ENCODE data around the gene MYOC.

Gene MYOC

GRCh38 chr1:171597203-171597602, 55.3 kb downstream of the MYOC start:
- H3K14ac ChIP-seq (ENCODE audit: low read length in 2 of 2) = no peak overlapping the region
- no peak for DNase-seq
- H3K9me3 ChIP-seq (ENCODE audit: control insufficient read depth, low read length) = no peaks in the 10 kb centered on the region
- H3K4ac ChIP-seq (ENCODE audit: low read depth in 1 of 2, low read length in 2 of 2) = no peak overlapping the region
- H3K4me3 ChIP-seq (ENCODE audit: insufficient read depth in 1 of 2, low read depth in 1 of 2, low read length in 2 of 2) = no peak overlapping the region
- H3K23ac ChIP-seq (ENCODE audit: low read length in 2 of 2) = no peak overlapping the region
- peaks cover 3 to 40% of the 10 kb centered on the region in 2 experiments for H3K36me3 ChIP-seq (ENCODE audit: control insufficient read depth in 1 of 2, insufficient read depth in 2 of 2, low read depth in 1 of 2, low read length in 2 of 2)
- no peaks in the 10 kb centered on the region for H3K27me3 ChIP-seq (ENCODE audit: control insufficient read depth in 1 of 2, insufficient read depth in 1 of 2, low read length in 2 of 2)
- no peak overlapping the region for H4K91ac ChIP-seq (ENCODE audit: low read length)
- H3K4me2 ChIP-seq (ENCODE audit: low read length, poor library complexity, severe bottlenecking) = no peak overlapping the region
- H2BK120ac ChIP-seq (ENCODE audit: low read depth, low read length) = no peak overlapping the region
- no peak overlapping the region for H2AK5ac ChIP-seq (ENCODE audit: low read length, severe bottlenecking)
- no peak overlapping the region for H3K9ac ChIP-seq (ENCODE audit: low read length)
- no CpG with 5 or more reads among the region's 1 CpG for WGBS
- no peak overlapping the region for H3K27ac ChIP-seq (ENCODE audit: low read length, poor library complexity, severe bottlenecking)
- no peak overlapping the region for H2BK15ac ChIP-seq (ENCODE audit: low read depth, poor library complexity, severe bottlenecking)
- peaks cover 2% of the 10 kb centered on the region for H3K4me1 ChIP-seq (ENCODE audit: control insufficient read depth, insufficient read depth, low read depth, low read length)
- no peak overlapping the region for H3K18ac ChIP-seq (ENCODE audit: low read depth in 1 of 2, low read length in 2 of 2)
- no peak overlapping the region for H2BK12ac ChIP-seq (ENCODE audit: low read length in 2 of 2)
- H2BK5ac ChIP-seq (ENCODE audit: low read depth, low read length, poor library complexity, severe bottlenecking) = no peak overlapping the region
- no peak overlapping the region for H2AFZ ChIP-seq (ENCODE audit: low read depth, low read length)
- no peak overlapping the region for H4K8ac ChIP-seq (ENCODE audit: low read length)
- peaks cover 4% of the 10 kb centered on the region for H3K79me1 ChIP-seq (replicated peaks; ENCODE audit: low read length, poor library complexity, severe bottlenecking)

- peaks cover 4% of the 10 kb centered on the region for H3K79me1 ChIP-seq (replicated peaks; ENCODE audit: low read length, poor library complexity, severe bottlenecking)
- H2BK12ac ChIP-seq (ENCODE audit: low read length in 2 of 2) = no peak overlapping the region
- H3K4me2 ChIP-seq (ENCODE audit: low read length, poor library complexity, severe bottlenecking) = no peak overlapping the region
- no peak overlapping the region for H2AFZ ChIP-seq (ENCODE audit: low read depth, low read length)
- H2BK15ac ChIP-seq (ENCODE audit: low read depth, poor library complexity, severe bottlenecking) = no peak overlapping the region
- H4K8ac ChIP-seq (ENCODE audit: low read length) = no peak overlapping the region
- H3K4me3 ChIP-seq (ENCODE audit: insufficient read depth in 1 of 2, low read depth in 1 of 2, low read length in 2 of 2) = no peak overlapping the region
- peaks cover 2% of the 10 kb centered on the region for H3K4me1 ChIP-seq (ENCODE audit: control insufficient read depth, insufficient read depth, low read depth, low read length)
- no peak overlapping the region for H3K23ac ChIP-seq (ENCODE audit: low read length in 2 of 2)
- H3K27ac ChIP-seq (ENCODE audit: low read length, poor library complexity, severe bottlenecking) = no peak overlapping the region
- no peak overlapping the region for H3K9ac ChIP-seq (ENCODE audit: low read length)
- peaks cover 5 to 45% of the 10 kb centered on the region in 2 experiments for H3K36me3 ChIP-seq (ENCODE audit: control insufficient read depth in 1 of 2, insufficient read depth in 2 of 2, low read depth in 1 of 2, low read length in 2 of 2)
- H3K4ac ChIP-seq (ENCODE audit: low read depth in 1 of 2, low read length in 2 of 2) = no peak overlapping the region
- H2BK120ac ChIP-seq (ENCODE audit: low read depth, low read length) = no peak overlapping the region
- no peak overlapping the region for H3K14ac ChIP-seq (ENCODE audit: low read length in 2 of 2)
- H4K91ac ChIP-seq (ENCODE audit: low read length) = no peak overlapping the region
- H2BK5ac ChIP-seq (ENCODE audit: low read depth, low read length, poor library complexity, severe bottlenecking) = no peak overlapping the region
- DNase-seq = no peak
- no peaks in the 10 kb centered on the region for H3K27me3 ChIP-seq (ENCODE audit: control insufficient read depth in 1 of 2, insufficient read depth in 1 of 2, low read length in 2 of 2)
- H2AK5ac ChIP-seq (ENCODE audit: low read length, severe bottlenecking) = no peak overlapping the region
- H3K18ac ChIP-seq (ENCODE audit: low read depth in 1 of 2, low read length in 2 of 2) = no peak overlapping the region
- no peaks in the 10 kb centered on the region for H3K9me3 ChIP-seq (ENCODE audit: control insufficient read depth, low read length)
- 92% methylated on average over 1 of the region's 2 CpGs for WGBS
Measured at GRCh38 chr1:171596705-171597104, 55.8 kb downstream of the MYOC start.

DNA sequence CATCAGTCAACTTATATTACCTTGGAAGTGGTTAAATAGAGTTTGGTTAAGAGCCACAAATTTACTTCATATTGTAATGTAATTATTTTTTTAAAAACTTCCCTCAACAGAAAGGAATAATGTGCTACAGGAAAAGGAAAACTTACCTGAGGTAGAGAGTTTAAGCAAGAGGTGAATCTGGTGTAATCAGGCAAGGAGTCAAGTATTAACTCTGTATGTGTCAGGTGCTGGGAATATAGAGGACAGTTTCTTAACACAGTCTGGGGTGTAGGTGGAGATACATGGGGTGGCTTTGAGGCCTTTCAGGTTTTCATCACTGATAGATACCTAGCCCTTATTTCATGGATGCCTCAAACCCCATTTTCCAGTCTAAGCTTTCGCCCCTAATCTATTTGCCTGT, 56.4 kb downstream of the MYOC start:
- Histone ChIP-seq H2BK12ac (ENCODE audit: low read length in 2 of 2) (no peak overlapping the region), H2BK120ac (ENCODE audit: low read depth, low read length) (no peak overlapping the region), H2BK5ac (ENCODE audit: low read depth, low read length, poor library complexity, severe bottlenecking) (no peak overlapping the region), H3K23ac (ENCODE audit: low read length in 2 of 2) (no peak overlapping the region), H3K79me1 (replicated peaks; ENCODE audit: low read length, poor library complexity, severe bottlenecking) (peaks cover 7% of the 10 kb centered on the region), H3K36me3 (ENCODE audit: control insufficient read depth in 1 of 2, insufficient read depth in 2 of 2, low read depth in 1 of 2, low read length in 2 of 2) (peaks cover 8 to 50% of the 10 kb centered on the region in 2 experiments), H3K4me2 (ENCODE audit: low read length, poor library complexity, severe bottlenecking) (no peak overlapping the region), H3K27ac (ENCODE audit: low read length, poor library complexity, severe bottlenecking) (no peak overlapping the region), H3K4me3 (ENCODE audit: insufficient read depth in 1 of 2, low read depth in 1 of 2, low read length in 2 of 2) (no peak overlapping the region), H4K8ac (ENCODE audit: low read length) (no peak overlapping the region), H3K27me3 (ENCODE audit: control insufficient read depth in 1 of 2, insufficient read depth in 1 of 2, low read length in 2 of 2) (no peaks in the 10 kb centered on the region), H3K14ac (ENCODE audit: low read length in 2 of 2) (no peak overlapping the region), H3K4ac (ENCODE audit: low read depth in 1 of 2, low read length in 2 of 2) (no peak overlapping the region), H3K9ac (ENCODE audit: low read length) (no peak overlapping the region), H3K4me1 (ENCODE audit: control insufficient read depth, insufficient read depth, low read depth, low read length) (peaks cover 2% of the 10 kb centered on the region), H2AK5ac (ENCODE audit: low read length, severe bottlenecking) (no peak overlapping the region), H2AFZ (ENCODE audit: low read depth, low read length) (no peak overlapping the region), H4K91ac (ENCODE audit: low read length) (no peak overlapping the region), H2BK15ac (ENCODE audit: low read depth, poor library complexity, severe bottlenecking) (no peak overlapping the region), H3K18ac (ENCODE audit: low read depth in 1 of 2, low read length in 2 of 2) (no peak overlapping the region), H3K9me3 (ENCODE audit: control insufficient read depth, low read length) (no peaks in the 10 kb centered on the region)
- 100% methylated on average over 1 of the region's 1 CpG for WGBS
- DNase-seq = no peak

DNA sequence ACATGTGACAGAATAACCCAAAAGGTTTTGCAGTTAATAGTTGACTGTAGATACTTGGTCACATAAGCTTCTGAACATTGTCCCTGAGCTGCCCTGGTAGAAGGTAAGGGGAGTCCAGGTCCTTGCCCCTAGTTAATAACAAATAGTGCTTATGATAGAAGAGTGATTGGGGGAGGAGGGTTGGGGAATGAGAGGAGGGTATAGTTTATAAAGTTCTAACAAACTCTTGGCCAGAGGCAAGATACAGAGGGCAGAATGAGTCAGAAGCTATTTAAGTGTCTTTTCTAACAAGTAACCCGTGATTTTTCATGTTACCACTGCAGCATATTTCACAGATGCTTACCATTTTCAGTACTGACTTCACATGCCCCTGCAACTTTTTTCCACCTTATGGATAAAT, 57.2 kb downstream of the MYOC start:
- H3K27me3 ChIP-seq (ENCODE audit: control insufficient read depth in 1 of 2, insufficient read depth in 1 of 2, low read length in 2 of 2) = no peaks in the 10 kb centered on the region
- no CpG with 5 or more reads among the region's 1 CpG for WGBS
- H3K4me3 ChIP-seq (ENCODE audit: insufficient read depth in 1 of 2, low read depth in 1 of 2, low read length in 2 of 2) = no peak overlapping the region
- no peak overlapping the region for H3K9ac ChIP-seq (ENCODE audit: low read length)
- no peak overlapping the region for H2BK12ac ChIP-seq (ENCODE audit: low read length in 2 of 2)
- H3K23ac ChIP-seq (ENCODE audit: low read length in 2 of 2) = no peak overlapping the region
- no peak overlapping the region for H2BK5ac ChIP-seq (ENCODE audit: low read depth, low read length, poor library complexity, severe bottlenecking)
- H3K4ac ChIP-seq (ENCODE audit: low read depth in 1 of 2, low read length in 2 of 2) = no peak overlapping the region
- peaks cover 8 to 58% of the 10 kb centered on the region in 2 experiments for H3K36me3 ChIP-seq (ENCODE audit: control insufficient read depth in 1 of 2, insufficient read depth in 2 of 2, low read depth in 1 of 2, low read length in 2 of 2)
- H4K91ac ChIP-seq (ENCODE audit: low read length) = no peak overlapping the region
- H3K27ac ChIP-seq (ENCODE audit: low read length, poor library complexity, severe bottlenecking) = no peak overlapping the region
- DNase-seq = peak; percentile 52
- no peaks in the 10 kb centered on the region for H3K4me1 ChIP-seq (ENCODE audit: control insufficient read depth, insufficient read depth, low read depth, low read length)
- H4K8ac ChIP-seq (ENCODE audit: low read length) = no peak overlapping the region
- H3K18ac ChIP-seq (ENCODE audit: low read depth in 1 of 2, low read length in 2 of 2) = no peak overlapping the region
- no peak overlapping the region for H3K14ac ChIP-seq (ENCODE audit: low read length in 2 of 2)
- no peaks in the 10 kb centered on the region for H3K9me3 ChIP-seq (ENCODE audit: control insufficient read depth, low read length)
- no peak overlapping the region for H2AK5ac ChIP-seq (ENCODE audit: low read length, severe bottlenecking)
- H2BK120ac ChIP-seq (ENCODE audit: low read depth, low read length) = no peak overlapping the region
- H2AFZ ChIP-seq (ENCODE audit: low read depth, low read length) = no peak overlapping the region
- H3K79me1 ChIP-seq (replicated peaks; ENCODE audit: low read length, poor library complexity, severe bottlenecking) = peaks cover 8% of the 10 kb centered on the region
- no peak overlapping the region for H3K4me2 ChIP-seq (ENCODE audit: low read length, poor library complexity, severe bottlenecking)
- no peak overlapping the region for H2BK15ac ChIP-seq (ENCODE audit: low read depth, poor library complexity, severe bottlenecking)

Measured in mesenchymal stem cell (in vitro differentiated cells and primary cell).